GM12878 (cell line): ENCODE results near the gene CHRNA9.

Source experiments
- GABPA ChIP-seq: IDR thresholded peaks from 2 replicates; pipeline ENCODE4 v1.6.1; 2014; ENCODE audit warnings: antibody characterized with exemption, low read depth, mild to moderate bottlenecking, inconsistent platforms
- POLR2A ChIP-seq: IDR thresholded peaks from 2 replicates; pipeline ENCODE4 v1.6.1; 2011; ENCODE audit warnings: low read depth, mild to moderate bottlenecking, low read length
- RAD51 ChIP-seq: fragments of 450-650 bp; IDR thresholded peaks from 2 replicates; pipeline ENCODE4 v1.6.1; 2016; ENCODE audit warnings: moderate library complexity, mild to moderate bottlenecking, inconsistent platforms
- TF ChIP-seq, protein P1 (sequence below), 3 experiments: IDR thresholded peaks in 2 of 3; conservative IDR thresholded peaks in 1 of 3; 2 replicates each; pipeline ENCODE4 v1.5.1; 2011; ENCODE audit warnings: low read depth in 3 of 3, low read length in 3 of 3, mild to moderate bottlenecking in 3 of 3, control low read depth in 2 of 3, moderate library complexity in 2 of 3, inconsistent platforms in 1 of 3, mixed read lengths in 1 of 3; ENCODE audit not compliant: control insufficient read depth in 2 of 3, insufficient read depth in 1 of 3; ENCODE audit errors: extremely low read depth in 1 of 3
- TF ChIP-seq, protein P2 (sequence below): IDR thresholded peaks from 2 replicates; pipeline ENCODE4 v1.6.1; 2012; ENCODE audit warnings: low read depth, low read length, improper control_type of control experiment

DNA sequence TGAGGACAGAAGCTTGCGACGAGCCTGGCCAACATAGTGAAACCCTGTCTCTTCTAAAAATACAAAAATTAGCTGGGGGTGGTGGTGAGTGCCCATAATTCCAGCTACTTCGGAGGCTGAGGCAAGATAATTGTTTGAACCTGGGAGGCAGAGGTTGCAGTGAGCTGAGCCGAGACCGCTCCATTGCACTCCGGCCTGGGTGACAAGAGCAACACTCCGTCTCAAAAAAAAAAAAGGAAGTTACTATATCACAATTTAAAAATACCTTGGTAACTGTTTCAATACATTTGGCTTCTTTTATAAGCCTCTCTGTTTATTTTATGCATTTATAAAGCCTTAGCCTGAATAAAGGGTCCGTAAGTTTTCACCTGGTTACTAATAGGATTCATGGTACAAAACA lies 46.6 kb upstream of the CHRNA9 start:
- TF ChIP-seq RAD51 = no peak
- TF ChIP-seq, protein P1, sequence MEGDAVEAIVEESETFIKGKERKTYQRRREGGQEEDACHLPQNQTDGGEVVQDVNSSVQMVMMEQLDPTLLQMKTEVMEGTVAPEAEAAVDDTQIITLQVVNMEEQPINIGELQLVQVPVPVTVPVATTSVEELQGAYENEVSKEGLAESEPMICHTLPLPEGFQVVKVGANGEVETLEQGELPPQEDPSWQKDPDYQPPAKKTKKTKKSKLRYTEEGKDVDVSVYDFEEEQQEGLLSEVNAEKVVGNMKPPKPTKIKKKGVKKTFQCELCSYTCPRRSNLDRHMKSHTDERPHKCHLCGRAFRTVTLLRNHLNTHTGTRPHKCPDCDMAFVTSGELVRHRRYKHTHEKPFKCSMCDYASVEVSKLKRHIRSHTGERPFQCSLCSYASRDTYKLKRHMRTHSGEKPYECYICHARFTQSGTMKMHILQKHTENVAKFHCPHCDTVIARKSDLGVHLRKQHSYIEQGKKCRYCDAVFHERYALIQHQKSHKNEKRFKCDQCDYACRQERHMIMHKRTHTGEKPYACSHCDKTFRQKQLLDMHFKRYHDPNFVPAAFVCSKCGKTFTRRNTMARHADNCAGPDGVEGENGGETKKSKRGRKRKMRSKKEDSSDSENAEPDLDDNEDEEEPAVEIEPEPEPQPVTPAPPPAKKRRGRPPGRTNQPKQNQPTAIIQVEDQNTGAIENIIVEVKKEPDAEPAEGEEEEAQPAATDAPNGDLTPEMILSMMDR (IDR thresholded peaks at IDR 0.05 in 2 of 3, conservative IDR thresholded peaks at IDR 0.05 in 1 of 3; ENCODE audit: control insufficient read depth in 2 of 3, extremely low read depth in 1 of 3, insufficient read depth in 1 of 3, low read depth in 3 of 3, low read length in 3 of 3) = no peak
- TF ChIP-seq POLR2A = no peak
- no peak for TF ChIP-seq GABPA
- TF ChIP-seq, protein P2, sequence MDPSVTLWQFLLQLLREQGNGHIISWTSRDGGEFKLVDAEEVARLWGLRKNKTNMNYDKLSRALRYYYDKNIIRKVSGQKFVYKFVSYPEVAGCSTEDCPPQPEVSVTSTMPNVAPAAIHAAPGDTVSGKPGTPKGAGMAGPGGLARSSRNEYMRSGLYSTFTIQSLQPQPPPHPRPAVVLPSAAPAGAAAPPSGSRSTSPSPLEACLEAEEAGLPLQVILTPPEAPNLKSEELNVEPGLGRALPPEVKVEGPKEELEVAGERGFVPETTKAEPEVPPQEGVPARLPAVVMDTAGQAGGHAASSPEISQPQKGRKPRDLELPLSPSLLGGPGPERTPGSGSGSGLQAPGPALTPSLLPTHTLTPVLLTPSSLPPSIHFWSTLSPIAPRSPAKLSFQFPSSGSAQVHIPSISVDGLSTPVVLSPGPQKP = no peak
